Fibroblast of peridontal ligament (primary cell): Measurements from ENCODE around the gene FKTN.
"Not testable (repeated sequence)": the region's sequence is repeated elsewhere in the genome, so short reads cannot be mapped to it uniquely, and the experiment has no call there.

Experiments used
- DNase-seq: peaks from one replicate; pipeline ENCODE4 v3.0.0-alpha.2; 2010; ENCODE audit errors: extremely low read depth

The FKTN gene

GRCh38 chr9:105557804-105558610, at the start of gene FKTN:
Gene FKTN, plus strand, starts transcription at chr9:105558131. Its CDS starts 16,902 bp downstream, at chr9:105575033.
- DNase-seq: peak; percentile 72

GRCh38 chr9:105508530-105508929, 49.4 kb upstream of the FKTN start:
- DNase-seq: no peak

DNA sequence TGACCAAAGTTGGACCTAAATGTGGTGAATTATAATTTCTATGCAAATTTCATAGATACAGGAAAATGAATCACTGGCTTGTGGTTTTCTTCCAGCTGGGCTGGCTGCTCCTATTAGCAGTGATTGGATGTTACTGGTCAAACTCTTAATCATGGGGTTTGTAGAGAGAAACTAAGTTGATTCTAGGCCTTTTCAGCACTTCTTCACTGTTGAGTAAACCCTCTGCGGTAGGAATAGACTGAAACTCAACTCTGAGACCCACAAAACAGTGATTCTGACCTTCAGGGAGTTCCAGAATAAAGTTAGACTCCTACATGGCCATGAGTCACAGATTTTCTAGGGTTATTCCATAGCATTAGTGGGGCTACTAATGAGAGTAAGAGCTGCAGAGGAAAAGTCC, 47.9 kb upstream of the FKTN start:
- DNase-seq: peak; percentile 74

DNA sequence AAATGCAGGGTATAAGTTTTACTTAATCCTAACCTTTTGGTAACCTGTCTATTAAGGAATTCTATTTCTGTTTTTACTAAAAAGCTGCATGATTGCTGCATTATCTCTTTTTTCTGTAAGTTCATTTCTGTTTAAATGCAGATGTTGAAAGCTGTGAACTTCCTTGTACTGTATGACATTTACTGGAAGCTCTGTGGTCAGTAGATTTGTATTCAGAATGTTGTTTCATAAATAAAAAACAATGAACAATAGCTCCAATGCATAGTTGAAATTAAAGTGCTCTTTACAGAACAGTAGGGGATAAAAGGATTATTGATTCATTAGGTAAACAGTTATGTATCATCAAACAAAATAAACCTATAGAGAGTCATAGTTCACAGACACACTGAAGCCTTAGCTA, 46.5 kb upstream of the FKTN start:
- no peak for DNase-seq

DNA sequence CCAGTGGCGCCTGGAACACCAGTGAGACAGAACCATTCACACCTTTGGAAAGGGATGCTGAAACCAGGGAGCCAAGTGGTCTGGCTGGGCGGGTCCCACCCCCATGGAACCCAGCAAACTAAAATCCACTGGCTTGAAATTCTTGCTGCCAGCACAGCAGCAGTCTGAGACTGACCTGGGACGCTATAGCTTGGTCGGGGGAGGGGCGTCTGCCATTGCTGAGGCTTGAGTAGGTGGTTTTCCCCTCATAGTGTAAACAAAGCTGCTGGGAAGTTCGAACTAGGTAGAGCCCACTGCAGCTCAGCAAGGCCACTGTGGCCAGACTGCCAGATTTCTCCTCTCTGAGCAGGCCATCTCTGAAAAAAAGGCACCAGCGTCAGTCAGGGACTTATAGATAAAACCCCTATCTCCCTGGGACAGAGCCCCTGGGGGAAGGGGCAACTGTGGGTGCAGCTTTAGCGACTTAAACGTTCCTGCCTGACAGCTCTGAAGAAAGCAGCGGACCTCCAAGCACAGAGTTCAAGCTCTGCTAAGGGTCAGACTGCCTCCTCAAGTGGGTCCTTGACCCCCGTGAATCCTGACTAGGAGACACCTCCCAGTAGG, 42.0 kb upstream of the FKTN start:
- DNase-seq: no peak

DNA sequence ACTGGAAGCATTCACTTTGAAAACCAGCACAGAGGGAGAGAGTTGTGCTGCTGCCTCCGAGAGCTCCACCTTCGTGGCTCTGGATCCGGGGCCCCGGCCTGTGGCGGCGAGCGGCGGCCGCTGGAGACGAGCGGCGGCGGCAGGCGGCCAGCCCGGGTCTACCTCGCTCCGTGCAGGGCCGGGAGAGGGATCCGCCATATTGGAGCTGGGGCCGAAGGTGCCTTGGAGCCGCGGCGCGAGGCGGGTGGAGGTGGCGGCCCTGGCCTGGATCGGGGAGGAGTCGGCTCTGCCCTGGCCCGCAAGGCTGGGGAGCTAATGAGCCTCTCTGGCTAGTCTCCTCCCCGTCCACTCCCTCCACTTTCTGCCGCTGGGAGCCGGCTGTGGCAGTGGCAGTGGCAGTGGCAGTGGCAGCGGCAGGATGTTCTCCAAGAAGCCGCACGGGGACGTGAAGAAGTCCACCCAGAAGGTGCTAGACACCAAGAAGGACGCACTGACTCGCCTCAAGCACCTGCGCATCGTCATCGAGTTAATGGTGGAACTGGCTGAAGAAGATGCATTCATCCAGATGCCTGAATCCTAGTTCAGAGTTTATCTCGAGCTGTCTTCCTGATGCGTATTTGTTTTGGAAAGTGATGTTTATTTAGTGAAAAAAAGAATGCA, 38.1 kb upstream of the FKTN start:
- DNase-seq: not testable (repeated sequence)

DNA sequence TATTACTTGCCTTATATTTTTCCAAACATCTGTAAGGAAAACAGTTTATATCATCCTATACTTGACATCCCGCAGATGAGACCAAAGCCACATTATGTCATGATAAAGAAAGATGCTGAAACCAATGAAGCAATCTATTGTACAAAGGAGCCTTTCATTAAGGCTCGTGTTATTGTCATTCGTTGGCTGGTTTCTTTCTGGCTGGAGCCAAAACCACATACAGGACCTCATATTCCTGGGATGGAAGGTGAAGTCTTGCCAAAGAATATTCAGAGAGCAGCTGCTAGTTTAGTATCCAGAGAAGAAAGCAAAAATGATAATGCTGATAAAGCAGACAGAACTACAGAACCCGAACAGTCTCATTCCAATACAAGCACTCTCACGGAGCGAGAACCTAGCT, 36.9 kb upstream of the FKTN start:
- DNase-seq: not testable (repeated sequence)

- DNase-seq: not testable (repeated sequence)
Observed at GRCh38 chr9:105522618-105523385, 35.1 kb upstream of the FKTN start.

- no peak for DNase-seq
Observed at GRCh38 chr9:105531530-105531929, 26.4 kb upstream of the FKTN start.

- DNase-seq: no peak
Observed at GRCh38 chr9:105535920-105536668, 21.8 kb upstream of the FKTN start.

DNA sequence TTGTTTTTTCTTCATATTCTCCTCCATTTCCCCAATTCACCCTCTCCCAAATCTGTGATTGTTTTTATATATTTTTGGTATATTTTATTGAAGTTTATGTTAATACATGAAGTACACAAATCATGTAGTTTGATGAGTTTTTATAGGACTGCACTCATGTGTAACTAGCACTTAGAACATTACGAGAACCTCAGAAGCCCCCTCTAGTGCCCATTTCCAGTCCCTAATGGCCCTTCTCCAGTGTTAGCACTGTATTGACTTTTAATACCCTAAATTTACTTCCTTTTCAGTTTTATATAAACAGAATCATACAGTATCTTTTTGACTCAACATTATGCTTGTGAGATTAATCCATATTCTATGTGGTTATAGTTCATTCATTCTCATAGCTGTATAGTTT, 18.5 kb upstream of the FKTN start:
- no peak for DNase-seq

GRCh38 chr9:105541838-105542237, 16.1 kb upstream of the FKTN start:
- DNase-seq: no peak

DNA sequence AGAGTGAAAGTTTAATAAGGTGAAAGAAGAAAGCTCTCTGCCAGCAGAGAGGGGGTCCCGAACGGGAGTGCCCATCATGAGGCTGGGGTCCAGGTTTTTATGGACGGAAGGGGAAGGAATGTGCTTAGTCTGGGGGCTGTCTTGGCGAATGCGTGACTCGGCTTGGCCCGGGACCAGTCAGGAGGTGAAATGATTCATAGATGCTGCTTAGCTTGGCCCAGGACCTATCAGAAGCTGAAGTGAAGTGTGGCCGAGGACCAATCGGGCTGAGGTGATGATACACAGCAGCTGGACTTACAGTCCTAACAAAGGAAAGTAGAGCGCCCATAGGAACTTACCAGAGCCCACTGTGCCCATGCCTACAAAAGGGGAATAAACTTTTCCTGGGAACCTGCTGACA, 3.9 kb upstream of the FKTN start:
- no peak for DNase-seq

DNA sequence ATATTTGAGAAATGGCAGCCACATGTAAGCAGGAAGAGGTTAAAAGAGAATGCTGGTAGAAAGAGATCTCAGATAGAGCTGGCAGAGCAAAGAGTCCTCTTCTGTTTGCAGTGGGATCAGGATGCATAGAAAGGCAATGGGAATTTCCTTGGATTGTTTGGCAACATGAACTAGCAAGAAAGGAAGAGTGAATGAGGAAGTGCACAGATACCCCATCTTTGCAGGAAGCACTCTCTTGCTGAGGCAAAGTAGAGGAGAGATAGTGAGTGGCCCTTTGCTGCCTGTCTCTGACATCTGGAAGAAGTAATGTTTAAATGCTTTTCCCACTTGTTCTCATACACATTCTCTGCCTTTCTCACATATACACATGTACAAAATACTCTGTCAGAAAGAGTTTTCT, 14.5 kb downstream of the FKTN start:
- DNase-seq: no peak

DNA sequence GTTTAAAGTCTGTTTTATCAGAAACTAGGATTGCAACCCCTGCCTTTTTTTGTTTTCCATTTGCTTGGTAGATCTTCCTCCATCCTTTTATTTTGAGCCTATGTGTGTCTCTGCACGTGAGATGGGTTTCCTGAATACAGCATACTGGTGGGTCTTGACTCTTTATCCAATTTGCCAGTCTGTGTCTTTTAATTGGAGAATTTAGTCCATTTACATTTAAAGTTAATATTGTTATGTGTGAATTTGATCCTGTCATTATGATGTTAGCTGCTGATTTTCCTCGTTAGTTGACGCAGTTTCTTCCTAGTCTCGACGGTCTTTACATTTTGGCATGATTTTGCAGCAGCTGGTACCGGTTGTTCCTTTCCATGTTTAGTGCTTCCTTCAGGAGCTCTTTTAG, 22.0 kb downstream of the FKTN start:
- DNase-seq: not testable (repeated sequence)

DNA sequence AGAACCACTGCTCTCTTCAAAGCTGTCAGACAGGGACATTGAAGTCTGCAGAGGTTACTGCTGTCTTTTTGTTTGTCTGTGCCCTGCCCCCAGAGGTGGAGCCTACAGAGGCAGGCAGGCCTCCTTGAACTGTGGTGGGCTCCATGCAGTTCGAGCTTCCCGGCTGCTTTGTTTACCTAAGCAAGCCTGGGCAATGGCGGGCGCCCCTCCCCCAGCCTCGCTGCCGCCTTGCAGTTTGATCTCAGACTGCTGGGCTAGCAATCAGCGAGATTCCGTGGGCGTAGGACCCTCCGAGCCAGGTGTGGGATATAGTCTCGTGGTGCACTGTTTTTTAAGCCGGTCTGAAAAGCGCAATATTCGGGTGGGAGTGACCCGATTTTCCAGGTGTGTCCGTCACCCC, 23.6 kb downstream of the FKTN start:
- not testable (repeated sequence) for DNase-seq

GRCh38 chr9:105593145-105593544, 35.2 kb downstream of the FKTN start:
- no peak for DNase-seq

- DNase-seq: peak; percentile 66
Observed at GRCh38 chr9:105608721-105609598, 51.0 kb downstream of the FKTN start.

DNA sequence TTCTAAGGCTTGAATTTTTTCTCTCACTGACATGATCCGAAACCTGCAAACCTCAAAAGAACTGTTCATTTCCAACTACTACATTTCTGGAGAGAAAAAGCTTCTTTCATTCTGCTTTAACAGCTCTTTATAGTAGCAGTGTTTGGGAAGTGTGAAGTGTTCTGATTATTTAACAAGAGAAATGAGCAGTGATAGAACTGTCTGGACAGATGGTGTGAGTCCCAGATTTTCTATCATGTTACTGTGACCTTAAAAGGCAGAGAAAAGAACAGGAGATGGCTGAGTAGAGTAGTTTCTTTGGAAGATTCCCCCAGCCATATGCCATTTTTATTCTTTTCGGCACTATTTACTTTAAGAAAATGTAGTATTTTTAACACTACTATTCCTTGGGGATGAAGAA, 63.1 kb downstream of the FKTN start:
- DNase-seq: no peak

DNA sequence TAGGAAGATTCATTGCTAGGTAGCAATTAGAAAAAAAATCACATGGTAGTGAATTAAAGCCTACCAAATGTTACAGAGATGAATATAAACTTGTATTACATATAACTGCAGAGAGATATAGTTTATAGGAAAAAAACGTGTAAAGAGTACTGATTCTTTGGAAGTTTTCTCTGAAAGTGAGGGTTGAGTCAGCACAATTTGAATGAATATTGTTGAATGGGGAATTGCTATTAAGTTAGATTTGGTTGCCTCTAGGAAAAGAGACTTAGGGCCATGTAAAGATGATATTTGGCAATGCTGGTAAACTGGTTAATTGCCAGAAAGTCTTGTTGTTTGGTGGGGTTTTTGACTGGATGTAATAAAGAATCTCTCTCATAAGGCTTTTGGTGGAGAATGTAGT, 67.2 kb downstream of the FKTN start:
- no peak for DNase-seq
